Lung (tissue), 16 donors: ENCODE results near the gene TPPP2. TPM values are rescaled to one million over a fixed set of nuclear protein-coding genes. Genes with fewer than 3 reads are reported as not detected.
"Not testable (repeated sequence)": the region's sequence is repeated elsewhere in the genome, so short reads cannot be mapped to it uniquely, and the experiment has no call there.

Experiments
- ATAC-seq: fragments of 200-7000 bp; cut with Tn5 transposase; one replicate; pipeline ENCODE4 v1.9.1; 2020; ENCODE audit warnings: moderate number of reproducible peaks; ENCODE audit not compliant: insufficient read depth, low FRiP score
- DNase-seq, 3 donors: peaks; one replicate each; pipeline ENCODE4 v3.0.0-alpha.2; 2013 to 2017
- H3K27ac ChIP-seq, 2 donors: one replicate each; pipeline ENCODE4 v1.5.1; 2013; ENCODE audit warnings: mild to moderate bottlenecking in 2 of 2, moderate library complexity in 2 of 2, control low read depth in 1 of 2, inconsistent platforms in 1 of 2, low read depth in 1 of 2, low read length in 1 of 2
- H3K27me3 ChIP-seq, 3 donors: one replicate each; pipeline ENCODE4 v1.5.1; 2013; ENCODE audit warnings: low read length in 2 of 3; ENCODE audit not compliant: control insufficient read depth in 3 of 3, insufficient read depth in 3 of 3
- H3K36me3 ChIP-seq, 4 donors: one replicate each; pipeline ENCODE4 v1.5.1; 2013; ENCODE audit warnings: low read length in 4 of 4, mild to moderate bottlenecking in 1 of 4, moderate library complexity in 1 of 4; ENCODE audit not compliant: control insufficient read depth in 4 of 4, insufficient read depth in 4 of 4
- H3K4me1 ChIP-seq, 5 donors: one replicate each; pipeline ENCODE4 v1.5.1; 2013; ENCODE audit warnings: low read length in 5 of 5, mild to moderate bottlenecking in 2 of 5, moderate library complexity in 1 of 5; ENCODE audit not compliant: control insufficient read depth in 5 of 5, insufficient read depth in 5 of 5
- H3K4me3 ChIP-seq: one replicate; pipeline ENCODE4 v1.5.1; 2013; ENCODE audit warnings: mild to moderate bottlenecking, control low read depth, moderate library complexity
- H3K9ac ChIP-seq, 2 donors: one replicate each; pipeline ENCODE4 v1.5.1; 2013; ENCODE audit warnings: low read length in 2 of 2, control low read depth in 1 of 2; ENCODE audit not compliant: insufficient read depth in 1 of 2
- H3K9me3 ChIP-seq, 4 donors: one replicate each; pipeline ENCODE4 v1.5.1; 2013; ENCODE audit warnings: low read length in 3 of 4, mild to moderate bottlenecking in 1 of 4, moderate library complexity in 1 of 4; ENCODE audit not compliant: control insufficient read depth in 4 of 4, insufficient read depth in 3 of 4
- CTCF ChIP-seq: IDR thresholded peaks from 2 replicates; pipeline ENCODE4 v1.5.1; 2012; ENCODE audit warnings: mild to moderate bottlenecking; ENCODE audit errors: control extremely low read depth, extremely low read depth
- WGBS, 2 donors: extraction: QIAGEN DNeasy Blood & Tissue Kit; methylation state at CpG; one replicate each; pipeline ENCODE4 v1.1.7; 2013; 5-methylcytosine and 5-hydroxymethylcytosine counted together
- long read RNA-seq, 5 donors: transcript quantifications; one replicate each; lab custom pipeline, GENCODE V29; 2026
- polyA plus RNA-seq, 2 donors: library from polyadenylated mRNA; stranded (reverse); fragments of 200-250 nt; gene quantifications; one replicate each; pipeline ENCODE4 v1.2.1, GENCODE V29; 2013
- total RNA-seq, 2 donors: library from RNA; depleted of rRNA in 1 of 2; stranded (reverse); fragments of >200 nt in 1 of 2; gene quantifications; one replicate each; pipeline ENCODE4 v1.2.1, GENCODE V29; 2014 to 2021
- donor health status: control.
- donor health status: control.
- donor health status: Bipolar disorder and iron deficiency.
- donor health status: healthy.
- donor health status: DM: yes; HTN: yes; CAD: no.

Gene TPPP2
- total RNA-seq (under 1 TPM in 1 of 2 donors, not detected in 1; 0.65 TPM), polyA plus RNA-seq (not detected)
- long read RNA-seq, donor 1, result 0 reads
- long read RNA-seq, donor 2, result 0 reads
- long read RNA-seq, donor 3, result 0 reads
- long read RNA-seq, donor 4, result 0 reads
- long read RNA-seq, donor 5, result 0 reads

DNA sequence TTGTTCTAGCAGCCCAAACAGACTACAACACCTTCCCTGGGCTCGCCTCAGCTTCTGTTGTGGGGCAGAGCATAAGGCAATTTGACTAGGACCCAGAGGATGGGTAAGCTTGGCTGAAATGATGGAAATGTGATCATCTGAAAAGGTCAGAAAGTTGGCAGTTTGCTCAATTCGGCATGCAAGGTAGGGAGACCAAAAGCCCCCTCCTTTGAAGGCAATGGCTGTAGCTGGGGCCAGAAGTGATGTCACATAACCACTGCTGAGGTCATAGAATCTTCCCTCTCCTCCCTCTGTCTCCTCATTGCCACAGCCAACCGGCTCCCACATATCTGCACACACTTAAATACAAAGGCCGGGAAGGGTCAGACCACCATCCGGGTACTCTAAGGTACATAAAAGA is at the start of gene TPPP2:
Gene TPPP2, plus strand, starts transcription at position 301 of the 400 bp plus-strand sequence. CDS start 365 bp downstream, outside the sequence.
- ATAC-seq, result no peak
- Histone ChIP-seq H3K9ac (no peak within 1 kb of the TSS), H3K27me3 (no peaks in the 10 kb centered on the region), H3K4me3 (no peak within 1 kb of the TSS), H3K36me3 (no peaks in the 10 kb centered on the region), H3K27ac (no peak within 1 kb of the TSS), H3K9me3 (no peaks in the 10 kb centered on the region), H3K4me1 (peaks cover 0 to 12% (median 10%) of the 10 kb centered on the region in 5 donors)
- no peak for TF ChIP-seq CTCF
- 92 to 95% methylated on average over 5 of the region's 5 CpGs for WGBS, 2 donors
- DNase-seq, result no peak

DNA sequence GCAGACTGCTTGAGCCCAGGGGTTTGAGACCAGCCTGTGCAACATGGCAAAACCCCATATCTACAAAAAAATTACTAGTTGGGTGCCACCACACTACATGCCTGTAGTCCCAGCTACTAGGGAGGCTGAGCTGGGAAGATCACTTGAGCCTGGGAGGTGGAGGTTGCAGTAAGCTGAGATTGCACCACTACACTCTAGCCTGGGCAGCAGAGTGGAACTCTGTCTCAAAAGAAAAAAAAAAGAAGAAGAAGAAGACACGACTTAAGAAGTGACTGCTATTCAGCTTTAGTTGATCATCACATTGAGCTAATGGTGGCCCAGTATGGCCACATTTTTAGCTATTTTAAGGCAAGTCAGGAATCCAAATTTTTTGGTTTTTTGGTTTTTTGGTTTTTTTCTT is 49.1 kb upstream of the TPPP2 start:
- WGBS, 2 donors, result 41 to 81% methylated on average over 1 of the region's 1 CpG
- H3K36me3 ChIP-seq, result no peaks in the 10 kb centered on the region

GRCh38 chr14:20982646-20983369 is 47.2 kb upstream of the TPPP2 start:
- Histone ChIP-seq H3K9ac (no peak overlapping the region), H3K27me3 (no peaks in the 10 kb centered on the region), H3K4me1 (no peaks in the 10 kb centered on the region), H3K9me3 (no peaks in the 10 kb centered on the region), H3K36me3 (no peaks in the 10 kb centered on the region), H3K27ac (no peak overlapping the region), H3K4me3 (no peak overlapping the region)
- ATAC-seq, result no peak
- 82 to 93% methylated on average over 2 of the region's 2 CpGs for WGBS, 2 donors
- TF ChIP-seq CTCF, result no peak
- DNase-seq, result no peak

More for the DNA sequence above, 49.1 kb upstream of the TPPP2 start:
- no peak for TF ChIP-seq CTCF
- Histone ChIP-seq H3K4me1 (no peaks in the 10 kb centered on the region), H3K27me3 (no peaks in the 10 kb centered on the region), H3K27ac (no peak overlapping the region), H3K4me3 (no peak overlapping the region), H3K9me3 (no peaks in the 10 kb centered on the region), H3K9ac (no peak overlapping the region)
- DNase-seq, result no peak
- no peak for ATAC-seq

GRCh38 chr14:20985650-20986049 is 44.4 kb upstream of the TPPP2 start:
- whole genome bisulfite sequencing, 2 donors, result 79 to 90% methylated on average over 4 of the region's 4 CpGs
- not testable (repeated sequence) for DNase-seq, H3K4me3 ChIP-seq, H3K27ac ChIP-seq, H3K36me3 ChIP-seq, H3K4me1 ChIP-seq, H3K9ac ChIP-seq, H3K27me3 ChIP-seq, ATAC-seq, H3K9me3 ChIP-seq
